HG03108 (cell line): Measurements from ENCODE around the gene CSNK2A3.
"Not testable (repeated sequence)": the region's sequence is repeated elsewhere in the genome, so short reads cannot be mapped to it uniquely, and the experiment has no call there.

Experiments
- ATAC-seq: cut with Tn5 transposase; IDR thresholded peaks from one replicate; pipeline ENCODE4 v1.9.1; 2021; ENCODE audit warnings: moderate library complexity; ENCODE audit not compliant: unreplicated experiment

CSNK2A3 gene

GRCh38 chr11:11352878-11353277 lies at the start of gene CSNK2A3:
Gene CSNK2A3, minus strand, starts transcription at chr11:11353250. Its CDS starts 131 bp downstream, at chr11:11353119.
- not testable (repeated sequence) for ATAC-seq

- no peak for ATAC-seq
These were observed 49.0 kb upstream of the CSNK2A3 start for GRCh38 chr11:11401960-11402535.

GRCh38 chr11:11400635-11401232 lies 47.7 kb upstream of the CSNK2A3 start:
- no peak for ATAC-seq

- no peak for ATAC-seq
These were observed 47.1 kb upstream of the CSNK2A3 start for GRCh38 chr11:11400121-11400520.

- ATAC-seq: no peak
These were observed 44.7 kb upstream of the CSNK2A3 start for GRCh38 chr11:11397781-11398180.

GRCh38 chr11:11397036-11397415 lies 44.0 kb upstream of the CSNK2A3 start:
- no peak for ATAC-seq

- ATAC-seq: no peak
These were observed 43.4 kb upstream of the CSNK2A3 start for GRCh38 chr11:11396301-11397035.

GRCh38 chr11:11395126-11395525 lies 42.1 kb upstream of the CSNK2A3 start:
- no peak for ATAC-seq

GRCh38 chr11:11394241-11394640 lies 41.2 kb upstream of the CSNK2A3 start:
- no peak for ATAC-seq

GRCh38 chr11:11391796-11392463 lies 38.9 kb upstream of the CSNK2A3 start:
- no peak for ATAC-seq

GRCh38 chr11:11391169-11391568 lies 38.1 kb upstream of the CSNK2A3 start:
- no peak for ATAC-seq

- no peak for ATAC-seq
These were observed 37.2 kb upstream of the CSNK2A3 start for GRCh38 chr11:11390068-11390771.

GRCh38 chr11:11389238-11389637 lies 36.2 kb upstream of the CSNK2A3 start:
- ATAC-seq: no peak

GRCh38 chr11:11387622-11388305 lies 34.7 kb upstream of the CSNK2A3 start:
- no peak for ATAC-seq

- no peak for ATAC-seq
These were observed 34.2 kb upstream of the CSNK2A3 start for GRCh38 chr11:11387207-11387606.

- no peak for ATAC-seq
These were observed 31.8 kb upstream of the CSNK2A3 start for GRCh38 chr11:11384829-11385228.

GRCh38 chr11:11383995-11384394 lies 30.9 kb upstream of the CSNK2A3 start:
- no peak for ATAC-seq

- no peak for ATAC-seq
These were observed 29.9 kb upstream of the CSNK2A3 start for GRCh38 chr11:11382858-11383532.

- ATAC-seq: no peak
These were observed 28.5 kb upstream of the CSNK2A3 start for GRCh38 chr11:11381471-11382105.

- no peak for ATAC-seq
These were observed 27.8 kb upstream of the CSNK2A3 start for GRCh38 chr11:11380883-11381282.
